ENCODE measurements around the gene DISP2. TPM values are rescaled to one million over a fixed set of nuclear protein-coding genes. Genes with fewer than 3 reads are reported as not detected.

DISP2 gene
- total RNA-seq, 1 experiment from 2014 or later = 1.3 TPM

- Histone ChIP-seq H2BK5ac (ENCODE audit: insufficient read length, low read length) (no peak overlapping the region), H2BK120ac (ENCODE audit: low read depth, low read length, poor library complexity, severe bottlenecking) (no peak overlapping the region), H3K18ac (ENCODE audit: insufficient read length, low read depth, low read length) (no peak overlapping the region), H3K23ac (ENCODE audit: insufficient read length, low read depth, low read length) (no peak overlapping the region), H3K79me1 (ENCODE audit: insufficient read depth, low read depth, low read length, poor library complexity, severe bottlenecking) (no peaks in the 10 kb centered on the region), H3K4me1 (ENCODE audit: insufficient read depth, low read length) (no peaks in the 10 kb centered on the region), H3K4me2 (ENCODE audit: insufficient read depth, insufficient read length, low read length) (no peak overlapping the region), H3K56ac (ENCODE audit: insufficient read length, low read depth, low read length) (no peak overlapping the region), H3K27ac (ENCODE audit: insufficient read length, low read depth, low read length) (no peak overlapping the region), H3K27me3 (ENCODE audit: insufficient read depth, low read length) (no peaks in the 10 kb centered on the region), H3K9ac (ENCODE audit: extremely low read depth, insufficient read length, low read length) (no peak overlapping the region), H3K4ac (ENCODE audit: low read depth, low read length) (no peak overlapping the region), H2BK12ac (ENCODE audit: insufficient read length, low read depth, low read length) (no peak overlapping the region), H2AFZ (ENCODE audit: low read length) (no peak overlapping the region), H2AK5ac (ENCODE audit: insufficient read length, low read length) (no peak overlapping the region), H4K91ac (ENCODE audit: insufficient read length, low read depth, low read length) (no peak overlapping the region), H2BK15ac (ENCODE audit: low read depth, low read length) (no peak overlapping the region), H2BK20ac (ENCODE audit: low read depth, low read length, poor library complexity, severe bottlenecking) (no peak overlapping the region), H3T11ph (ENCODE audit: low read length) (no peak overlapping the region), H4K5ac (ENCODE audit: insufficient read length, low read depth, low read length) (no peak overlapping the region), H3K14ac (ENCODE audit: insufficient read depth, low read length) (no peak overlapping the region; the same call in 1 of the 2 replicates), H4K20me1 (ENCODE audit: control insufficient read depth, insufficient read depth, insufficient read length) (no peaks in the 10 kb centered on the region), H3K23me2 (ENCODE audit: insufficient read length, low read depth, low read length, poor library complexity, severe bottlenecking) (no peaks in the 10 kb centered on the region), H4K8ac (replicated peaks; ENCODE audit: insufficient read length, low read depth, low read length) (no peak overlapping the region), H3K79me2 (ENCODE audit: insufficient read depth, low read length) (no peaks in the 10 kb centered on the region), H3K9me3 (ENCODE audit: control insufficient read depth, low read depth, low read length) (no peaks in the 10 kb centered on the region)
- Mint-ChIP-seq H3K4me1 (peaks cover 27 to 41% of the 10 kb centered on the region in 2 experiments), H3K9me3 (peaks cover 0 to 4% of the 10 kb centered on the region in 2 experiments; a peak in 1 of 5 replicates), H3K4me3 (no peak overlapping the region), H3K27ac (no peak overlapping the region), H3K36me3 (ENCODE audit: insufficient read depth in 1 of 3, low read depth in 3 of 3) (peaks cover 3 to 13% (median 7%) of the 10 kb centered on the region in 3 experiments; a peak in 6 of 7 replicates), H3K27me3 (ENCODE audit: low read depth) (peaks cover 11% of the 10 kb centered on the region)
- no CpG with 5 or more reads among the region's 12 CpGs for WGBS (ENCODE audit: extremely low coverage, insufficient read length, low lambda C conversion rate)
- no peak for DNase-seq
- TF ChIP-seq CTCF (conservative IDR thresholded peaks at IDR 0.05) = no peak
These were observed 24.0 kb upstream of the DISP2 start for GRCh38 chr15:40333922-40334492.
